Stomach smooth muscle (tissue), 2 donors: ENCODE results near the gene TLL1.

ENCODE experiments used
- H3K27ac ChIP-seq: one replicate; pipeline ENCODE4 v1.7.0; 2013; ENCODE audit warnings: mild to moderate bottlenecking, low read length, inconsistent platforms
- H3K27me3 ChIP-seq, 2 donors: one replicate each; pipeline ENCODE4 v1.7.0; 2013; ENCODE audit warnings: low read length in 2 of 2; ENCODE audit not compliant: insufficient read depth in 2 of 2, control insufficient read depth in 1 of 2
- H3K36me3 ChIP-seq, 2 donors: one replicate each; pipeline ENCODE4 v1.7.0; 2013; ENCODE audit warnings: low read length in 2 of 2; ENCODE audit not compliant: control insufficient read depth in 2 of 2, insufficient read depth in 2 of 2
- H3K4me1 ChIP-seq: one replicate; pipeline ENCODE4 v1.7.0; 2013; ENCODE audit warnings: low read length; ENCODE audit not compliant: control insufficient read depth, insufficient read depth
- H3K4me3 ChIP-seq, 2 donors: one replicate each; pipeline ENCODE4 v1.7.0; 2013; ENCODE audit warnings: low read length in 2 of 2
- H3K9ac ChIP-seq, 2 donors: one replicate each; pipeline ENCODE4 v1.7.0; 2013; ENCODE audit warnings: low read length in 2 of 2, mild to moderate bottlenecking in 1 of 2
- H3K9me3 ChIP-seq, 2 donors: one replicate each; pipeline ENCODE4 v1.7.0; 2013; ENCODE audit warnings: low read length in 2 of 2; ENCODE audit not compliant: control insufficient read depth in 2 of 2
- donor health status: healthy.
- donor health status: Pancreatic carcinoma.

TLL1 gene

DNA sequence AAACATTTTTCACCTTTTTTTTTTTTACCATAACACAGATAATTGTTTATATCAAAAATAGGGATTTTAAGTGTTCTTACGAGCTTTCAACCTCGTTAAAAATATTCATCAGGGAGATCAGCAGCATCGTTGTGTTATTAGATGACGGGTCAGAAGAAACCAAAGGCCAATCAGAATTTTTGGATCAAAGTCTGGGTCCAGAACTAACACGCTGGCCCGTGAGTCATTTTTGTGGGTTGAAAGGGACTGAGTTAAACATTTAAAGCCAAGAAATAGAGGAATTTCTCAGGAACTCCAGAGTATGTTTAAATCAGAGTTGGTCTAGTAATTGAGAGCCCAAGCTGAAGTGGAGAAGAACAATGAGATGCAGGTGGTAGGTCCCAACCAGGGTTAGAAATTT is 170.8 kb downstream of the TLL1 start:
- Histone ChIP-seq H3K9ac (no peak overlapping the region), H3K36me3 (no peaks in the 10 kb centered on the region), H3K27ac (no peak overlapping the region), H3K27me3 (peaks cover 0 to 3% of the 10 kb centered on the region in 2 donors), H3K4me1 (no peaks in the 10 kb centered on the region), H3K4me3 (no peak overlapping the region), H3K9me3 (no peaks in the 10 kb centered on the region)

DNA sequence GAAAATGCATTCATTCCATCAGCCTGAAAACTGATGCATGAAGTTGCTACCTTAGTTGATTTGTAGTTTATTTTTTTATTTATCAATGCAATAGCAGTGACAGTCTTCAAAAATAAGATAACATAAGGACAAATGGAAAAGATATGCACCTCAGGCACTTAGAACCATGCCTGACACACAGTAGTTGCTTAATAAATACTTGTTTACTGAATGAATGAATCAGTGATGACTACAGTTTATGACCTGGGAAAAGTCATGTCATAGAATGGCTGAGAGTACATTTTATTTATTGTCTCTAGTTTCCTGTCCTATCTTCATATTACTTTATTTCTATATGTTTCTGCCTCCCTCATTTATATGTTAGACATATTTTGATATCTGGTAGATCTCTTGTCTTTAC is 171.8 kb downstream of the TLL1 start:
- Histone ChIP-seq H3K4me3 (no peak overlapping the region), H3K9ac (no peak overlapping the region), H3K27ac (no peak overlapping the region)

DNA sequence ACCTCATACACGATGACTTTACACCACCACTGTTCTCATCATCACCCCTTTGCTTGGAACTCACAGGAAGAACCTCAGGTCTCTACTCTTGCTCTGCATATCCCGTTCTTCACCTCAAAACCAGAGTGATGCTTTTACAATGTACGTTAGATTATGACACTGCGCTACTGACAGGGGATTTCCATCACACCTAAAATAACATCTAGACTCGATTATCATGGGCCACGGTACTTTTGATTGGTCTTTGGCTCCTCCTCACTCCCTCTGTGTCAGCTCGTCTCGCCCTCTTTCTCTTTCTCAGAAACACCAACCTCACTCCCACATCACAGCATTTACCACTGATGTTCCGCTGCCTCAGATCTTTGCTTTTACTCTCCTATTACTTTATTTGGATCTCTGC is 172.4 kb downstream of the TLL1 start:
- Histone ChIP-seq H3K27me3 (peaks cover 0 to 3% of the 10 kb centered on the region in 2 donors), H3K9ac (no peak overlapping the region), H3K36me3 (no peaks in the 10 kb centered on the region), H3K9me3 (no peaks in the 10 kb centered on the region), H3K27ac (no peak overlapping the region), H3K4me3 (no peak overlapping the region), H3K4me1 (no peaks in the 10 kb centered on the region)

More for the DNA sequence above, 171.8 kb downstream of the TLL1 start:
- H3K36me3 ChIP-seq, result no peaks in the 10 kb centered on the region
- no peaks in the 10 kb centered on the region for H3K4me1 ChIP-seq
- peaks cover 0 to 3% of the 10 kb centered on the region in 2 donors for H3K27me3 ChIP-seq
- no peaks in the 10 kb centered on the region for H3K9me3 ChIP-seq

DNA sequence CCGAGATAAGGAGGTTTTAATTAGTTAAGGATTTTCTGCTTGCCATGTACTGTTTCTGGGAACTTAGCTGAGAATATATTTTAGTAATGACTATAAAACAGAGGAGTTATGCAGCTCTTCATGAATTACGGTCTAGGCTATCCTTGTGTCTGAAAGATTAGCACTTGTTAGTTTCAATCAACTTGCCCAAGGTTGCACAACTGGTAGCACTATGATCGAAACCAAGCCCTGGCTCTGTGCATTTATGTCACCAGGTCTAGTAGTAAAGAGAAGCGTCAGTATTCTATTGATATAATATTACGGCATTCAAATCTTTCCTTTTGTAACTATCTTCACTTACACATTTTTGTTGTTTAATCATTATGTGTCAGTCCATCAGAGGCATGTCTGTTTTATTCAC is 176.0 kb downstream of the TLL1 start:
- Histone ChIP-seq H3K27me3 (peaks cover 0 to 2% of the 10 kb centered on the region in 2 donors), H3K27ac (no peak overlapping the region), H3K36me3 (no peaks in the 10 kb centered on the region), H3K9ac (no peak overlapping the region), H3K9me3 (no peaks in the 10 kb centered on the region), H3K4me3 (no peak overlapping the region), H3K4me1 (no peaks in the 10 kb centered on the region)

DNA sequence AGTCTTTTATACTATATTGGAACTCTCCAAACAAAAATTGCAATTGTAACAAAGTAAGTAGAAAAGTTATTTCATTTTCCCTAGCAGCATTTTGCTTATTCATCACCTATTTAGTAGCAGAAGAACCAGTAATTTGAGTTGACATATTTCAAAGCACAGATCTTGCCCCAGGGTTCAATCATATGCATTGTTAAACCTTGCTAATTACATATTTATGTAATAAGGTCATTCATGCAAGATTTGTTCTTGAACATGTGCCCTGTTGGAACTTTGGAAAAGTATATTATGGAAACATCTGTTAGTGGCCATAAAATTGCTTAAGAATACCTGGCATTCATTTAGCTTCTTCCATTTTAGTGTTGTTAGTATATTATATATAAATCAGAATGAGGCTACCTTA is 191.7 kb downstream of the TLL1 start:
- Histone ChIP-seq H3K9me3 (no peaks in the 10 kb centered on the region), H3K27me3 (no peaks in the 10 kb centered on the region), H3K36me3 (no peaks in the 10 kb centered on the region), H3K9ac (no peak overlapping the region), H3K4me3 (no peak overlapping the region), H3K4me1 (no peaks in the 10 kb centered on the region), H3K27ac (no peak overlapping the region)

DNA sequence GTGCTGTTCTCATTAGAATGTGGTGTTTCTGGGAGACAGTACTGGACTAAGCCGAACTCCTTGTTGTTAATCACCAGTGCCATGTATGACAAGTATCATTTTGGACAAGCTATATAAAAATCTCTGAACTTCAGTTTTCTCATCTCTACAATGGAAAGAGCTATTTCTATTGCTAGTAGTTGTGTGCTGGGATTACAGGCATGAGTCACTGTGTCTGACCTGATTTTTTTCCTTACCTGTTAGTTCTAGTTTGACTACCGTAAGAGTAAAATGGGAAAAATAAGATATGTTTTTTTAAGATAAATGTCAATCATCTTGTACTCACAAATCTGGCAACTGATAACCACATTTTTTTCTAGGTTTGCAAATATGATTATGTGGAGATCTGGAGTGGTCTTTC is 192.3 kb downstream of the TLL1 start:
- no peak overlapping the region for H3K27ac ChIP-seq
- no peaks in the 10 kb centered on the region for H3K9me3 ChIP-seq
- H3K9ac ChIP-seq, result no peak overlapping the region
- H3K27me3 ChIP-seq, result no peaks in the 10 kb centered on the region
- H3K36me3 ChIP-seq, result no peaks in the 10 kb centered on the region
- no peaks in the 10 kb centered on the region for H3K4me1 ChIP-seq
- H3K4me3 ChIP-seq, result no peak overlapping the region

DNA sequence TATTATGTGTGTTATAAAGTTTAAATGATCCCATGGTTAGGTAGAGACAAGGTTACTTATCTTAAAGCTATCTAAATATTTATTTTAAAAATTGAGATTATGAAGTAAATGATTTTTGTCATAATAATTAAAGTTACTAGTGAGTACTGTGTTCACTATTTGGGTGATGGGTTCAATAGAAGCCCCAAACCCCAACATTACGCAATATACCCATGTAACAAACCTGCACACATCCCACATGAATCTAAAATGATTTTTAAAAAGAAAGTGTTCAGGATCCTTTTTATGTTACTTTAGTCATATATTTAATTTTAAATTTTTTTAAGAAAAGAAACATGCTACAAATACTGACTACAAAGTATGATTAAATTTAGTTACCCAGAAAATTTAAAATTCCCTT is 193.9 kb downstream of the TLL1 start:
- Histone ChIP-seq H3K36me3 (no peaks in the 10 kb centered on the region), H3K9me3 (no peaks in the 10 kb centered on the region), H3K27me3 (no peaks in the 10 kb centered on the region), H3K27ac (no peak overlapping the region), H3K9ac (no peak overlapping the region), H3K4me3 (no peak overlapping the region), H3K4me1 (no peaks in the 10 kb centered on the region)

DNA sequence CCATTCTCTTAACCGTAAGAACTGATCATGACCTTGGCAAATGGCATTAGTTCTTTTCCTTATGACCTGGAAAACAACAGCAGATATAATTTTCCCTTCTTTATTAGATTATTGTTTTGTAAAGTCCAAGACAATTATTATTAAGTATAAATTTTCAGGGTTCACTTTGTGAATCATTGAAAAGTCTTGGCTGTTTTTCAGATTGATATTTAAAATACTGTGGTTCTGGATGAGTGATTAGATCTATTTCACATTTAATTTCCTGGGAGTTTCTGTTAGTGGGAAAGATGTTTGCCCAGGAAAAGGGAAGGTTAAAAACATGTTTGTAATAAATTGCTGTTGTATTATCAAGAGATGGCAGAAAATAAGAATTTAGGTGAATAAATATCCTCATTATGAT is 194.9 kb downstream of the TLL1 start:
- H3K4me3 ChIP-seq, result no peak overlapping the region
- no peaks in the 10 kb centered on the region for H3K9me3 ChIP-seq
- no peak overlapping the region for H3K27ac ChIP-seq
- no peaks in the 10 kb centered on the region for H3K36me3 ChIP-seq
- no peak overlapping the region for H3K9ac ChIP-seq
- H3K27me3 ChIP-seq, result no peaks in the 10 kb centered on the region
- H3K4me1 ChIP-seq, result no peaks in the 10 kb centered on the region

DNA sequence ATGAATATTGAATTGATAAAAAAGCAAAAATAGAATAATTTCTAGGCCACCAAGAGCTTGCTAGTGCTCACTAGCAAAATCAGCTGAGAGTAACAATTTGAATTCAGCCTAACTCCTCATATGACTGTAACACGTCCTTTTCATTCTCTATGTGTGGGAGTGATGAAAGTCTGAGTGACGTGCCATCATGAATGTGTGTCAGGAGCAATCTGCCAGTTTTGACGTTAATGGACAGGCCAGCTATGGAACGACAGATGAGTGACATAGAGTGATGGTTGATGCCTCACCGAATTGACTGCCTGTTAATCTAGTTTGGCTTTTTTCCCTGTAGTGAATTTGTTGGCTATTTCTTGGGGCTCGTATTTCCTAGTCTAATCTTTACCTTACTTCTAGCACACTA is 200.7 kb downstream of the TLL1 start:
- Histone ChIP-seq H3K9ac (no peak overlapping the region), H3K36me3 (no peaks in the 10 kb centered on the region), H3K27me3 (no peaks in the 10 kb centered on the region), H3K27ac (no peak overlapping the region), H3K4me1 (no peaks in the 10 kb centered on the region), H3K9me3 (no peaks in the 10 kb centered on the region), H3K4me3 (no peak overlapping the region)

DNA sequence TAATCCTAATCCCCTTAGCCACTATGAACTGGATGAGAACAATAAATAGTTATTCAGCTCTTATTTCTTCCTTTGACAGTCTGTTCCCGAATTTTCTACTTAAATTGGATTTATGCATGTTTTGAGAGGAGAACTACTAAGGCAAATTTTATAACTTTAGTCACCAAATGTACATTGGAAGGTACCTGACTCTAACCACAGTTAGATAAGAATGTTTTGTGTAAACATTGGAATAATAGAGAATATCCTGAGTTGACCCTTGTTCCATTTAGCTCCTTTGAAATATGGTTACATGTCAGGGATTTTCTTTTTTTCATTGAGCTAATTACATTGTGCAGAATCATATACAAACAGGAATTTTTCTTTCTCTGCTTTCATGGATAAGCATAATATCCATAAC is 202.6 kb downstream of the TLL1 start:
- Histone ChIP-seq H3K4me1 (no peaks in the 10 kb centered on the region), H3K4me3 (no peak overlapping the region), H3K27me3 (no peaks in the 10 kb centered on the region), H3K9me3 (no peaks in the 10 kb centered on the region), H3K27ac (no peak overlapping the region), H3K36me3 (no peaks in the 10 kb centered on the region), H3K9ac (no peak overlapping the region)

DNA sequence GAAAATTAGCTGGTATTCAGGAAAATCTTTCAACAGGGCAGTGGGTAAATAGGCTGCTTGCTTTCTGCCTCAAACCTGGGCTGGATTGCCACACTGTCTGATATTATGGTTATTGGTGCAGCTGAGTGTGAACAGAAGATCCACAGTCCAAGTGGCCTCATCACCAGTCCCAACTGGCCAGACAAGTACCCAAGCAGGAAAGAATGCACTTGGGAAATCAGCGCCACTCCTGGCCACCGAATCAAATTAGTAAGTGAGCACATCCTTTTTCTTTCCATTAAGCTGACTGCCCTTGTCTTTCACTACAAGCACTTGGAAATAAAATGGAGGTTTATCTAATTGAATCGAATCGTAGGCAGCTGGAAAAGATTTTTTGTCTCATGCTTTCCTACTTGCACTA is 204.7 kb downstream of the TLL1 start:
- H3K27me3 ChIP-seq, result no peaks in the 10 kb centered on the region
- H3K4me3 ChIP-seq, result no peak overlapping the region
- H3K9me3 ChIP-seq, result no peaks in the 10 kb centered on the region
- no peaks in the 10 kb centered on the region for H3K36me3 ChIP-seq
- no peak overlapping the region for H3K27ac ChIP-seq
- no peak overlapping the region for H3K9ac ChIP-seq
- no peaks in the 10 kb centered on the region for H3K4me1 ChIP-seq

DNA sequence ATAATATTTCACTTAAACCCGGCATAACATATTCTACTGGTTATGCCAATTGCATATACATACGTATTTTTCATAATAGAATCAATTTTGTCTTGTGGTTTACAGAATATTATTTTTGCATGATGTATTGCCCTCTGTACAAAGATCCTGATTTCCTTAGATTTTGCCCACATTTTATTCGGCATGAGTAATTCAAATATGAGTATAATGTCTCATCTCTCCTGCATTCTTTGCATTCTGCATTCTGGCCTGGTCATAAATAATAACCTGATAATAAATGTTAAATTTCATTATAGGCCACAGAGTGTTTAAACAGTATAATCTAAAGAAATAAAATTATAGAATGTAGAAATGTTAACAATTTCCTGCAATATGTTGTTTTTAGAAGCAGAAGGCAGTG is 205.3 kb downstream of the TLL1 start:
- Histone ChIP-seq H3K4me1 (no peaks in the 10 kb centered on the region), H3K9me3 (no peaks in the 10 kb centered on the region), H3K27me3 (no peaks in the 10 kb centered on the region)

More for the DNA sequence above, 205.3 kb downstream of the TLL1 start:
- Histone ChIP-seq H3K9ac (no peak overlapping the region), H3K36me3 (no peaks in the 10 kb centered on the region), H3K27ac (no peak overlapping the region), H3K4me3 (no peak overlapping the region)
